Germinal center (tissue), 1 donor: ENCODE measurements around the gene DGKQ.
A peak's percentile ranks its signal among the peaks of the same experiment; 100 is the strongest.
"Not testable (repeated sequence)": the region's sequence is repeated elsewhere in the genome, so short reads cannot be mapped to it uniquely, and the experiment has no call there.

Experiments
- DNase-seq: peaks from one replicate; pipeline ENCODE4 v3.0.0; 2012; ENCODE audit warnings: mixed read lengths, low spot score

DGKQ gene

DNA sequence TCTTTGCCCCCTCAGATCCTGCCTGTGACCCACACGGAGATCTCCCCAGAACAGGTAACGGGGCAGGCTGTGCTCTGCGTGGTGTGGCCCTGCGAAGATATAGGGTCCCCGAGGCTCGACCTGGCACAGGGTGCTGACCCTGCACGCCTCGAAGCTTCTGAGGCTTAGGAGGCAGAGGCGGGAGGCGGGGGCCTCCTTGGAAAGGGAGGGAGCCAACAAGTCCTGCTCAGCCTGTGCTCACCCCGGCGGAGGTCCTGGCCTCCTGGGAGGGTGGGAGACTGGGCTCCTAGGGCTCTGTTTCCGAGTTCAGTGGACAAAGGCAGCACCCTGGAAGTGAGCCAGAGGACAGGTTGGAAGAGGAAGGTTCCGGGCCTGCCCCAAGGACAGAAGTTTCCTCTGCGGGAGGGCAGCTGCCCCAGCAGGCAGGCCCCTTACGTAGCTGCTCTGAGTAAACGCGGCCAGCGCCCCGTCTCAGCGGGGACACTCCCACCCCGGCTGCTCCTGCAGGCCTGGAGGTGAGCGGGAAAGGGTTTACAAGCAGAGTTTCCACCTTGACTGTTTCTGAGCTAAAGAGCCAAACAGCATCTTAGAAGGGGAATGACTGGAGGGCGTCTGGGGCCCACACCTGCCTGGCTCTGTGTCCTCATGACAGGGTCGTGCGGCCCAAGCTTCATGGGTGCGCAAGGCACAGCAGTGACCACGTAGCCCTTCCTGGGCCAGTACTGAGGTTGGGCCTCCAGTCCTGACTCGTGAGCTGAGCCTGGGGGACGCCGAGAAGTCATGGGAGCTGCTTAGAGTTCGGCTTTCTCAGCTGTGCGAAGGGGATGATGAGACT, 25.1 kb downstream of the DGKQ start:
- no peak for DNase-seq

DNA sequence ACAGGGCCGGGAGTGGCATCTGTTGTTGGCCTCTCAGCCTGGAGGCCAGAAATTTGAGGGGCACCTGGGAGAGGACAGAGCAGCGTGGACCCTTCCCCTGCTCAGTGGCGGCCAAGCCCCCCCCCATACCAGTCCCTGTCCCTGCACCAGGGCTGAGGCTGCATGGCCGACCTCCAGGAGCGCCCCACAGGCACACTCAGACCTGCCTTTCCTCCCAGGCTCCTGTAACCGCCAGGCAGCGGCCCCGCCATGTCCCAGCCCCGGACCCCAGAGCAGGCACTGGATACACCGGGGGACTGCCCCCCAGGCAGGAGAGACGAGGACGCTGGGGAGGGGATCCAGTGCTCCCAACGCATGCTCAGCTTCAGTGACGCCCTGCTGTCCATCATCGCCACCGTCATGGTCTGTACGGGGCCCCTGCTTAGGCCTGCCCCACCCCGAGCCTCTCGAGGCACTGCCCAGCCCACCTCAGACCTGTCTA, 25.8 kb downstream of the DGKQ start:
- DNase-seq: no peak

DNA sequence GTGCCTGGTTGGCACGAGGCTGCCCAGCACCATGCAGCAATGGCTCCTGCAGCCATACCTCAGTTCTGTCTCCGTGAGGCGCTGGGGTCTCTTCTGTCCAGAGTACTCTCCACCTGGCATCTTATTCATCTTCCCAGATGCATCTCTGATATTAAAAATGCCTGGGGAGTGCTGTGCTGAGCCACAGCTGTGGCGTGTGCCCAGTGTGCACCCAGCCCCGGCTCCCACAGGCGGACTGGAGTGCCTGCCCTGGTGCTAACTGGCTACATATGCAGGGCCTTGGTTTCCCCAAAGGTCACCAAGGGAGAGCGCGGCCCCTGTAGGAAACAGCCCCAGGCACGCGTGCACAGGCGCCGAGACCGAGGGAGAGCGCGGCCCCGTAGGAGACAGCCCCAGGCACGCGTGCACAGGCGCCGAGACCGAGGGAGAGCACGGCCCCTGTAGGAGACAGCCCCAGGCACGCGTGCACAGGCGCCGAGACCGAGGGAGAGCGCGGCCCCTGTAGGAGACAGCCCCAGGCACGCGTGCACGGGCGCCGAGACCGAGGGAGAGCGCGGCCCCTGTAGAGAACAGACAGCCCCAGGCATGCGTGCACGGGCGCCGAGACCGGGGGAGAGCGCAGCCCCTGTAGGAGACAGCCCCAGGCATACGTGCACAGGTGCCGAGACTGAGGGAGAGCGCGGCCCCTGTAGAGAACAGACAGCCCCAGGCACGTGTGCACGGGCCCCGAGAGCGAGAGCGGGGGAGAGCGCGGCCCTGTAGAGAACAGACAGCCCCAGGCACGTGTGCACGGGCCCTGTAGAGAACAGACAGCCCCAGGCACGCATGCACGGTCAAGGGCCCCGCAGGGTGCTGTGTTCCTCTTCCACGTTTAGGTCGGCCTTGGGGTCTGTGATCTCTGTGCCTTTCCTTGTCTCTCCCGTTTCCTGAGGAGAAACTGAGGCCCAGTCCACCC, 26.6 kb downstream of the DGKQ start:
- DNase-seq: no peak

DNA sequence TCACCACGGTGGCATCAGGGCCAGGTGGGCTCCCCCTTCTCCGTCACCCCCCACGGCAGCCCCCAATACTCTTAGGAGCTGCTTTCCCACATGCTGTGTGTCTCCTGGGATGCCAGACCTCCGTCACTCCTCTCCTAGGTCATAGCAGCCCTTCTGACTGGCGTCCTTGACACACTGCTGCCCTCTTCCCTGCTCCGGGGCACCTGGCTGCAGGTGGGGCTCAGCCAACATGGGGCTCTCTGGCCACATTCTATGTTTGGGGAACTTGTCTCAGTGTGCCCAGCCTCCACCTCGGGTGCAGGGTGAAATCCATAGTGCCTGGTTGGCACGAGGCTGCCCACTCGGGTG, 27.3 kb downstream of the DGKQ start:
- no peak for DNase-seq

DNA sequence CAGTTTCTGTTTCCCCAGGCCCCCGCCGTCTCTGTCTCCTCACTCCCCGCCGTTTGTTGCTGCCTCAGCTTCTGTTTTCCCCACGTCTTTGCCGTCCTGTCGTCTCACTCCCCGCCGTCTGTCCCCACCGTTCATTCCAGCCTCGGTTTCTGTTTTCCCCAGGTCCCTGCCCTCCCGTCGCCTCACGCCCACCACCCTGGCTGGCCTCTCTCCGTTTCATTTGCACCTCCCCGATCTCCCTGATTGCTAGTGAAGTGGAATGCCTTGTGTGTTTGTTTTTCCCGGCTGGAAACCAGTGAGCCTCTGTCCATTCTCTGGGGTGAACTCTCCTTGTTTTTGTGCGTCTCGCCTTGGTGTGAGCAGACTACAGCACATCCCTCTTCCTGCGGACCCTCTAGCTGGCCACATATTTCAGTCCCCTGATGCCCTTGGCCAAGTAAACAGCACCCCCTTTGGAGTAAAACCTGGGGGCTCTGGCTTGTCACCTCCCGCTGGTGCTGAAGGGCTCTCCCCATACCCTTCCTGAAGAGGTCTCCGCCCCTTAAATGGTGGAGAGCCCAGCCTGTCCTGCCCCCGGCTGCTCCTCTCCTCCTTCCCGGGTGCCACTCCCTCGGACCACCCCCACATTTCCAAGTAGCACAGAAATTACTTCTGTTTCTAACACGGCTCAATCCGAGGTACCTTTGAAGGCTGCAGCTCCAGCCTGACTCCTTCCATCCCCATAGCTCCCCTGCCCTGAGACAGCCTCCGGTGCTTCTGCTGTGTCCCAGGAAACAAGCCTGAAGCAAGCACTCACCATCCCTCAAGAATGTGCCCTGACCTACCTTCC, 27.9 kb downstream of the DGKQ start:
- DNase-seq: no peak

DNA sequence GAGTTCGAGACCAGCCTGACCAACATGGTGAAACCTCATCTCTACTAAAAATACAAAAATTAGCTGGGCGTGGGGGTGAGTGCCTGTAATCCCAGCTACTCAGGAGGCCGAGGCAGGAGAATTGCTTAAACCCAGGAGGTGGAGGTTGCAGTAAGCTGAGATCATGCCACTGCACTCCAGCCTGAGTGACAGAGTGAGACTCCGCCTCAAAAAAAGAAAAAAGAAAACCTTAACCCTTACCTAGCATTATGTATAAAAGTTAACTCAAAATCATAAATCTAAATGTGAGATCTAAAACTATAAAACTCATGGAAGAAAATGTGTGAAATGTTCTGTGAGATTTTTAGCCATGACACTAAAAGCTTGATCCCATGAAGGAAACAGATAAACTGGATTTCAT, 33.9 kb downstream of the DGKQ start:
- DNase-seq: not testable (repeated sequence)

DNA sequence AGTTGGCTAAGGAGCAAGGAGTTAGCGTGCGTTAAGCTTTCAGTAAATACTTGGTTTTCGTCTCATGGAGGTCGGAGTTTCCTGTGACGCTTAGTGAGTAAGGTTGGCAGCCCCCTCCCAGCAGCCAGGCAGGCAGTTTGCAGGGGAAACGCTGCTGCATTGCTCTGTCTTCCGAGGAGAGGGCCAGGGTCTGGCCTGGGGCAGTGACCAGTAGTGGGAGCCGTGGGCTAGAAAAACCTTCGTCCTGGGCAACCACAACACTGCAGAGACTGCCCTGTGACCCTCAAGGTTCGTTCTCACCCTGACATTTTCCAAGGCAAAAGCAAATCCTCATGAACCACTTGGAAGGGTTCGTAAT, 40.7 kb downstream of the DGKQ start:
- DNase-seq: no peak

DNA sequence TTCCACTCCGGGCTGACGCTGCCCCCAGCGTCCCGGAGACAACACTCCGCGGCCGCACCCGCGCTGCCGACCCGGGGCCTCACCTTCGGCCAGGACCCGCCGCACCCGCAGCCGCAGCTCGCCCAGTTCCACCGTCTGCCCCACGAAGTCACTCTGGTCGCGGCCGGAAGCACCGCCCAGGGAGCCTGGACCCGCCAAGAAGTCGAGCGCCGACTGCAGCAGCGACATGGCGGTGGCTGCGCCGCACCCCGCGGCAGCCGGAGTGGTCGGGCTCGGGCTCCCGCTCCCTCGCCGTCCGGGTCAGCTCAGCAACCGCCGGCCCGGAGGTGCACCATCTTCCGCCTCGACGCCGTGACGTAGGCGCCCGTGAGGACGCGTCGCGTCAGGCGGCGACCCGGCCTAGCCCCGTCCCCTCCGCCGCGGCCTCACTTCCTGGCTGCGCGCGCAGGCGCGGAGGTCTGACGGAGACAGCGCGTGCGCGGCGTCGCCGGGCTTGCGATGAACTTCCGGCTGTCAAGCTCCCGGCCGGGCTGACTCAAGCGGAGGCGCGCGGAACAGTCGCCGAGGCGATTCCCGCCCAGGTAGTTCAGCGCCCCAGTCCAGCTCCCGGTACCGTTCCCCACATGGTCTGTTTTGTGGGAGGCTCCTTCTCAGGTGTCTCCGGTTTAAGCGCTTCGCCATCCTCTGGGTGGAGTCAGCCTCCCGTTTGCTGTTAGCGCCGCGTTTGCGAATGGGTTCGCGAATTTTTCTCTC, 41.2 kb downstream of the DGKQ start, which contains the start of the genes GAK and TMEM175:
TSS of gene GAK (minus strand) at position 357 of the 753 bp plus-strand sequence. CDS start at position 228, 129 bp downstream.
TSS of gene TMEM175 (plus strand) at position 501 of the 753 bp plus-strand sequence. CDS start 15,280 bp downstream, outside the sequence.
- DNase-seq: peak; percentile 98

DNA sequence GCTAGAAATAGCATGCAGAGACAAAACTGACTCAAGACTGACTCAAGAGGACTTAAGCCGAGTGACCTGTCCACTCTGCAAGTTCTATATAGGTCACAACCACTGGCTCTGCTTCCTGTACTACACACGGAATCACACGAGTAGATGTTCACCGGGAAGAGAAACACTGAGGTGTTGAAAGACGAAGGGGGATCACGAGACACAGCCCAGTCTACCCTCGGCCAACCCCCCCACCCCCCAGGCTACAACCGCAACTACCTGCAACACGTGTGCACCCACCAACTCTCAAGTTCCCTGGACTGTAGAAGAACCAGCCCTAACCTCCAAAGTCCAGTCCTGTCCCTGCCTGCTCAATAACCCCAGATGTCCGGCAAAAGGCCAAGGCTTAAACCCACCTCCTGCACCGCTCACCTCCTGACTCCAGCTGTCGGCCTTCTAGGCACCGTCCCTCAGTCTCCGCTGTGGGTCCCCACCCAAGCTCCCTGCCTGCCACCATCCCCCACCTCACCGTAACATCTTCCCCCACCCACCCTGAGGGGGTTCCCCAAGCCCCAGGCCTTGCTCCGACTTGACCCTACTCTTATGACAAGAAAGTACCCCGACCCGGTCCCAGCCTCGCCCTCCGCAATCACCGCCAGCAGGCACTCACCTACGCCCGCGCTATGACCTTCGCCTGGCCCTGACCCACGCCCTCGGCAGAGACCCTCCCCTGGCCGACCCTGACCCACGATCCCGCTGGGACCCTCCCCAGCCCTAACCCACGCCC, 42.0 kb downstream of the DGKQ start:
- DNase-seq: no peak

DNA sequence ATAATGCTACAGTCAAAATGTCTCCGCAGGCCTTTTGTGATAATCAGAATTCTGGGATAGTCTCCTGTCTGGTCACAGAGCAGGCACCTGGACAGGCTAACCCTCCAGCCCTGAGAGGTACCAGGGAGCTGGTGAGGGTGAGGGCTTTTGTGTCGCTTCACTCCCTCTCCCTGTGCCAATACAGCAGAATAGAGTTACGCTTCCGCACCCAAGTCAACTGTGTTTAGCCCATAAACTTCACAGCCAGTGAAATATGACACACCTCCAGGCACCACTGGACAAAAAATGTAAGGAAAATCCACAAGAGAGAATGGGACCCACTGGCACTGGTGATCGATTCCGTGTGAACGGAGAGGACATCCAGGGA, 42.6 kb downstream of the DGKQ start:
- no peak for DNase-seq

DNA sequence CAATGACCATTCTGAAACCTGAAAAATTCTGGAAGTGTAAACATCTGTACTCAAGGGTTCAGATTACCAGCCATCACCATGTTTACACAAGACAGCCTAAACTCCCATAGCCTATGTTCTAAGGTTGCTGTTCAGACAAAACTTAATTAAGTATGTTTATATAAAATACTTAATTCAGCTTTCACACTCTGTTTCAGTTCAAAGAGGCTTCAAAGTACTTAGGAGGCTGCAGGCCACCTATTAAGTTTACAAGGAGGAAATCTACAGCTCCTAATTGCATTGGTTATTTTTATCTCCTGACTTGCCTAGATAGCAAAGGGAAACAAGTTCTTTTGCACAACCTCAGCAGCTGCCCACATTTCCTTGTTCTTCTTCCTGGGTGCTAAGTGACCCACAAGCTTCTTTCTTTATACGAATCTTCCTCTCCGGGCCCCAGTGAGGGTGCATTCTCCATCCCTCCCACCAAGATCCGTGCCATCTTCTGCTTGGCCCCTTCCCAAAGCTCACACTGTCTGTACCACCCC, 43.3 kb downstream of the DGKQ start:
- no peak for DNase-seq

DNA sequence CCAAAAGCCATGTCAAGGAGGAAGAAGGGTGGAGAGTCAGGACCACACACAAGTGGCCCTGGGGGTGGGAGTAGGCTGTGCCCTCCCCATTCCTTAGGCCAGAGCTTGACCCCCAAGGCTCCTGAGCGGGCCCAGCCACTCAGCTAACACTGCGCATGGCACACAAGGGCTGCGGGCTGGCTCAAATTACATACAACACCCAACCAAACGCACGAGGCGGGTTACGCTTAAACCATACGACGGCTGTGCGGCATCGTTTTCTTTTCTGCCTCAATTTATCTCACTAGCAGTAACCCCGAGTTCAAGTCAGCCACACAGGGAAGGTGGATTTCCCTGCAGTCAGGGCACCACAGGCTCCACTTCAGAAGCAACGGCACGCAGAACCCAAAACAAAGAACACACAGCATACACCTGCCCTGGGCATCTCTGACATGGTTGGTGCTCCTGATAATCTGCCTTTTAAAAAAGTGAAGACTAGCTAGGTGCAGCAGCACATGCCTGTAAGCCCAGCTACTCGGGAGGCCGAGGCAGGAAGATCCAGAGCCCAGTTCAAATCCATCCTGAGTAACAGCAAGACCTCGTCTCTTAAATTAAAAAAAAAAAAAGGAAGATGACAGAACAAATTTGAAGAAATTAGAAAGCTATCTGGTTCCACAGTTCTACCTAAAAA, 44.1 kb downstream of the DGKQ start:
- no peak for DNase-seq

DNA sequence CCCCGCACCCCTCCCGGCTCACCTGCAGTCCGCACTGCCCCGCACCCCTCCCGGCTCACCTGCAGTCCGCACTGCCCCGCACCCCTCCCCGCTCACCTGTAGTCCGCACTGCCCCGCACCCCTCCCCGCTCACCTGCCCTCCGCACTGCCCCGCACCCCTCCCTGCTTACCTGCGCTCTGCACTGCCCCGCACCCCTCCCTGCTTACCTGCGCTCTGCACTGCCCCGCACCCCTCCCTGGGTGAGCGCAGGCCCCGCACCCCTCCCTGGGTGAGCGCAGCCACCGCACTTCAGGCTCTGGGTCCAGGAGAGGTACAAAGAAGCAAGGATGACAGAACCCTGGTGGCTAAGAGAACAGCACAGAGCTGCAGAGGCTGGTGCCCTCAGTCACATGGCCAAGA, 45.8 kb downstream of the DGKQ start:
- not testable (repeated sequence) for DNase-seq

DNA sequence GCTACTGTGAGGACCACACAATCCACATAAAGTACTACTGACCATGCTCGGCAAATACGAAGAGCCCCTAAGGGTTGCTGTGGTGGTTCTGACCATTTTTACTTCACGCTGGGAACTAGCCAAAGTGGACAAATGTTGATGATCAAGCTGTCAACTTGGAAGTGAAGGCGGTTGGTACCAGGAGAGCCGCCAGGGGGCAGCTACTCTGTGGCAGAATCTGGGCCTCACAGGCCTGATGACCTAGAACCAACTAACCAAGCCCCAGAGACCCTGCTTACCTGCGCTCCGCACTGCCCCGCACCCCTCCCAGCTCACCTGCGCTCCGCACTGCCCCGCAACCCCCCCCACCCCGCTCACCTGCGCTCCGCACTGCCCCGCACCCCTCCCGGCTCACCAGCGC, 46.8 kb downstream of the DGKQ start:
- no peak for DNase-seq

DNA sequence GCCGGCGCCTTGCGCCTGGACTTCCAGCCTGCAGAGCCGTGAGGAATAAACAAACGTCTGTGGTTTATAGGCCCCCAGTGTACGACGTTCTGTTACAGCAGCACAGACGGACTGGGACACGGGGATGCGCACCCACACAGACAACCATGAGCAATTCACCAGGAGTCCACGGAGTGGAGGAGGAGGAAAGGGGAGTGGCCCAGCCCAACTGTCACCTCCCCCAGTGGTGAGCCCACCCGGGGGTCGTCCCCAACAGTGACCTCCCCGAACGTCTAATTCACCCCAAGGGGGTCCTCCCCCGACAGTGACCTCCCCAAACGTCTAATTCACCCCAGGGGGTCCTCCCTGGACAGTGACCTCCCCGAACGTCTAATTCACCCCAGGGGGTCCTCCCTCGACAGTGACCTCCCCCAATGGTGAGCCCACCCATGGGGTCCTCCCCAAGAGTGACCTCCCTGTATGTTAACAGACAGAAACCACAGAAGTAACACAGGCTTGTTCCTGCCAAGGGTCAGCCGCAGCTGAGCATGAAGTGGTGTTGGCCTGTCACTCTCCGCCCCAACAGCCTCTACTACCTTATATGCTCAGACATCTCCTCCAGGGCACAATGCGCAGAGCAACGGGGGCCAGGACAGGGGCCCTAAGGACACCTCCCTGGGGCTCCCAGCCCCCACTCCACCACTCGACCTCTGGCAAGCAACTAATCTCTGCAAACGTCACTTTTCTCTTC, 47.4 kb downstream of the DGKQ start:
- DNase-seq: no peak

DNA sequence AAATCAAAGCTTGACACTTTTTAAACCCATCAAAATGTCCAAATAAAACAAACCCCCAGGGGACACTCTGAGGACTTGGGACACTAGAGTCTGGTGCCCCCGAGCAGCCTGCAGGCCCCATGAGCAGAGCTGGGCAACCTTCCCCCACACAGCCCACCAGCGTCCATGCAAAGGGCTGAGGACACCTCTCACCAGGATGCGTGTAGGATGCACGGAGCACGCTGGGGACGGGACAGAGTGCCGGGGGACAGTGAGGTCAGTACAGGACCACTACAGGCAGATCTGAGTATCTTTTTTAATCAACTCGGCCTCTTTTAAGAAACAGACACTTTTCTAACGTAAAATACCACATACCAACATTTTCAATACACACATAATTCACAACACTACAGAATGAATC, 48.2 kb downstream of the DGKQ start:
- no peak for DNase-seq

DNA sequence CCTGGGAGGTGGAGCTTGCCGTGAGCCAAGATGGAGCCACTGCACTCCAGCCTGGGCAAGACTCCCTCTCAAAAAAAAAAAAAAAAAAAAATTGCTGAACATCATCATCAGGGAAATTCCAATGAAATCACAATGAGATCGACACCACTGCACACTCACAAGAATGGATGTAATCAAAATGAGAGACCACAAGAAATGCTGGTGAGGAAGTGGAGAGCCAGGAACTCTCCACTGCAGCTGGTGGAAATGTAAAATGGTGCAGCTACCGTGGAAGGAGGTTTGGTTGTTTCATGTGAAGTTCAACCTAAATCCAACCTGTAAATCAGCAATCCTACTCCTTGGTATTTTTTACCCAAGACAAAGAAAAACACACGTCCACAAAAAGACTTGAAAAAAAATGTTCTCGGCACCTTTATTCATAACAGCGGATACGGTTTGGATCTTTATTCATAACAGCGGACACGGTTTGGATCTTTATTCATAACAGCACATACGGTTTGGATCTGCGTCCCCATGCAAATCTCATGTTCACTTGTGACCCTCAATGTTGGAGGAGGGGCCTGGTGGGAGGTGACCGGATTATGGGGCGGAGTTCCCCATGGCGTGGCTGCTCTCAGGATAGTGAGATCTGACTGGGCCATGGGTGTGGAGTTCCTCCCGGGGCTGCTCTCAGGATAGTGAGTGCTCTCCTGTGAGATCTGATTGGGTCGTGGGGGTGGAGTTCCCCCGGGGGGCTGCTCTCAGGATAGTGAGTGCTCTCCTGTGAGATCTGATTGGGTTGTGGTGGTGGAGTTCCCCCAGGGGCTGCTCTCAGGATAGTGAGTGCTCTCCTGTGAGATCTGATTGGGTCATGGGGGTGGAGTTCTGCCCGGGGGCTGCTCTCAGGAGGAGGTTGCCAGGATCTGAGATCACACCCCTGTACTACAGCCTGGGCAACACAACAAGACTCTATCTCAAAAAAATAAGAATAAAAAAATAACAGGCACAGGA, 49.0 kb downstream of the DGKQ start:
- DNase-seq: no peak
